Suppressor macrophage treated with lipopolysaccharide for 4 hours (primary cell): Measurements from ENCODE around the gene LMNTD2.
"Not testable (repeated sequence)": the region's sequence is repeated elsewhere in the genome, so short reads cannot be mapped to it uniquely, and the experiment has no call there.

ENCODE experiments used
- DNase-seq: peaks from one replicate; pipeline ENCODE4 v3.0.0-alpha.2; 2020

Gene LMNTD2

DNA sequence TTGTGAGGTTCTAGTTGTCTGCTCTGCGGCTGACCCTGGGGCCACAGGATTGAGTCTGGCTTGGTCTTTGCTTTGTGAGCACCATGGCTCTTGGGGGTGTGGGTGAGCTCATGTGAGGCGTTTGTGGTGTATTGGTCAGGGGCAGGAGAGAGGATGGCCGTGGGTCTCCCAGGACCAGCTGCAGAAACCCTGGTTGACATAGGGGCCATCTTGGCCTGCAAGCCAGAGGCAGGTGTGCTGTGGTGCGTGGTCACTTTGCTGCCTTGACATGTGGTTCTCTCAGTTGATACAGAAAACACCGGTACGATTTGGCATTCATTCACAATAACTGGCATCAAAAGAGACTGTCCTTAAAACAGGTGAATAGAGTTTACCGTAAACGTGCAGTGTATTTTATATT lies 27.0 kb upstream of the LMNTD2 start:
- DNase-seq, result no peak

DNA sequence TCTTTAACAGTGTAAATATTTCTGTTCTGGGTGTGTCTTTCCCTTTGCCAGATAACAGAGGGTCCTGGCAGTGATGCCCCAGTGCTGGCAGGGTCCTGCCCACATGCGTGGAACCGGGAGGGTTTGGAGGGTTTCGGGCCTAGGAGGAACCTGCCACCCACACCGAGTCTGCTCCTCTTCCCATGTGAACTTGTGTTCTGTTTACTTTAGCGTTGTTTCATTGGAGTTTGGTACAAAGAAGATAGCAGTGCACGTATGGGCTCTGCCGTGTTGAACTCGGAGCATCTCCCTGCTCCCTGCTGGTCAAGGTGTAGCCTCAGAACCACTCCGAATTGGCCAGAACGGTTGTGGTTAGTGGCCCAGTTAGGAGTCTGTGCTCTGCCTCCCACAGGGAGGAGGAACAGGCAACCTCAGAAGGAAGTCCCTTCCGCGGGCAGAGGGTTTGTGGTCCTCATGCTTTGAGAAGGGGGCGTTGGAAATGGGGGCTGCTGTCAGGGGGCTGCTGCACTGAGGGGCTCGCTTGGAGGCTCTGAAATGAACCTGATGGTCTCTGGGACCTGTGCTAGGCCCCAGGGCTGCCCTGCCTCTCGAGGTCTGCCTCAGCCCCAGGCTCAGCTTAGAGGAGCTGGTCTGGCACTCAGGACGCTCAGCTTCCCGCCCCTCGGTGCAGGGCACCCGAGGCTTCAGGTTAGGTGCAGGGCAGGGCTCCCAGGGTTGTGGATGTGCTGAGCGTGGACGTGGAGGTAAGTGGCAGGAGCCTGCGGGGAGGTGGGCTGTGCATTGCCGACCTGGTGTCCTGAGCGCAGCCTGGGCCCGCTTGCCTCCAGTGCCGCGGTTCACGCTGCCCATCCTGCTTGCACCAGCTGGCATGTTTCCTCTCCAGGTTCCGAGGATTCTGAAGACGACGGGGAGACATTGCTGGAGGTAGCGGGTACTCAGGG lies 26.1 kb upstream of the LMNTD2 start:
- DNase-seq, result no peak

DNA sequence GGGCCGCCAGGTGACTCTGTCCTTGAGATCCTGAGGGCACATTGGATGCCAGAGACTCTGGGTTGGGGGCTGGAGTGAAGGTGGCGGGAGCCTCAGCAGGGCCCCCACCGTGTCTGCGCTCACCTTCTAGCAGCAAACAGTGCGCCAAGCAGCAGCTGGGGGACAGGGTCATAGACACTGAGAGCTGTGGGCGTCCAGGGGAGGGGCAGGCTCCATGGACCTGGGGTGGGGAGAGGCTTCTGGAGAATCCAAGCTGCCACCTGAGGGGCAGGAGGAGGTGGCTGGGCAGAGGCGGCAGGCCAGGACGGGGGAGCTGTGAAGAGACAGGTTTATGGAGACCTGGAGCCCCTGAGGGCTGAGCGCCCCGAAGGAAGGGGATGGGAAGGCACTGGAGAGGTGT lies 23.7 kb upstream of the LMNTD2 start:
- no peak for DNase-seq

DNA sequence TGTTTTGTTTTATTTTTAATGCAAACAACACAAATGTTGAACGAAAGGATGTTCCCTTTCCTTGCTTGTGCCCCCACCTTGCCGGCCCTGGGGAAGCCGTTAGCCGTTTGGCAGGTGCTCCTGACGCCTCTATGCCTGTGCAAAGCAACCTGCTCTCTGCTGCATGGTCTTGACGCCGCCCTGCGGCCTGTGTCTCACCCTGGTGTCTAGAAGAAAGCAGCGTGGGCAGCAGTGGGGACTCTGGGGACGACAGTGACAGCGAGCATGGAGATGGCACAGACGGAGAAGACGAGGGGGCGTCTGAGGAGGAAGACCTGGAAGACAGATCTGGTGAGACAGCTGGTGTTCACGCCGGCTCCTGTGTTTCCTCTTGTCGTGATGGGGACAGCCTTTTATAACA lies 21.2 kb upstream of the LMNTD2 start:
- DNase-seq, result no peak

DNA sequence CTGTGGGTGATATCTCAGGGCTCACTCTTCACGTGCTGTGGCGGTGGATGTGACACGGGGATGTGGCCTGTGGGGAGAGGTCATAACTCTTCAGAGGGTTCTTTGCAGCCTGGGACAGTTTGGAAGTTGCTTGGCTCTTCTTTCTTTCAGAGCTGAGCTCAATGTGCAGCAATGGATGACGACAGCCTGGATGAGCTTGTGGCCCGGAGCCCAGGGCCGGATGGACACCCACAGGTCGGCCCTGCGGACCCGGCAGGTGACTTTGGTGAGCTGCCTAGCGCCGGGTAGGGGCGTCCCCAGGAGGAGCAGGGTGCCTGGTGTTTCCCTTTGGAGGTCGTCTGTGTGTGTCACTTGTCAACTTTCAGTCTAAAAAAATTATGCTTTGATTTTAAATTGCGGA lies 20.8 kb upstream of the LMNTD2 start:
- DNase-seq, result no peak

DNA sequence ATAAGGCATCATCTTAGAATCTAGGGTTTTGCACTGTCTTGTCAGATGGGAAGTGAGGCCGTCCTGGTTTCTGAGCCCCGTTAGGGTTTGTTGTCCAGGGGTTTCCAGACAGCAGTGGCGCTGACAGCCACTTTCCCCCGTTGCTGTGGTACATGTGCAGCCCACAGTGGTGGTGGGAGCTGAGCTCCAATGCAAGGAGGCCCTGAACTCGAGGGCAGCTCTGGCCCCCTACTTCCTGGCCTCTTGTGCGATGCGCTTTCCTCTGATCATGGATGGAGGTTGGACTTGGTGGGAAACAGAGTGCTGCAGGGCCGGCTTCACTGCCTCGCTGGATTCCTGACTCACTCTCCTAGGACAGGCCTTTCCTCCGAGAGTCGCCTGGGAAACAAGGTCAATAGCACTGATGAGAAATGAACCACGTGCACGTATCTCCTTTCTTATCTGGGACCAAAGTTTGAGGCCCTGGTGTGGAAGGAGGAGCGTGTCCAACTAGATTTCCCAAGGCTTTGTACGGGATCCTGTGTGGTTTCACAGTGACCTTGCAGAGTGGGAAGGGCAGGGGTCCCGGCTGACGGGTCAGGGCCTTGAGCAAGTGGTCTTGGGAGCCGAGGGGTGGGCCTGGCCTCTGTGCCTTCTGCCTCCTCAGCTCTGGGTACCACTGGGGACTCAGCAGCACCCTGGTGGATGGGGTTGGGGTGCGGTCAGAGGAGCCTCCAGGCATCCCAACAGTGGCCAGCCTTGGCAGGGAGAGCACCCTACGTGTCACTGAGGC lies 19.5 kb upstream of the LMNTD2 start:
- no peak for DNase-seq

DNA sequence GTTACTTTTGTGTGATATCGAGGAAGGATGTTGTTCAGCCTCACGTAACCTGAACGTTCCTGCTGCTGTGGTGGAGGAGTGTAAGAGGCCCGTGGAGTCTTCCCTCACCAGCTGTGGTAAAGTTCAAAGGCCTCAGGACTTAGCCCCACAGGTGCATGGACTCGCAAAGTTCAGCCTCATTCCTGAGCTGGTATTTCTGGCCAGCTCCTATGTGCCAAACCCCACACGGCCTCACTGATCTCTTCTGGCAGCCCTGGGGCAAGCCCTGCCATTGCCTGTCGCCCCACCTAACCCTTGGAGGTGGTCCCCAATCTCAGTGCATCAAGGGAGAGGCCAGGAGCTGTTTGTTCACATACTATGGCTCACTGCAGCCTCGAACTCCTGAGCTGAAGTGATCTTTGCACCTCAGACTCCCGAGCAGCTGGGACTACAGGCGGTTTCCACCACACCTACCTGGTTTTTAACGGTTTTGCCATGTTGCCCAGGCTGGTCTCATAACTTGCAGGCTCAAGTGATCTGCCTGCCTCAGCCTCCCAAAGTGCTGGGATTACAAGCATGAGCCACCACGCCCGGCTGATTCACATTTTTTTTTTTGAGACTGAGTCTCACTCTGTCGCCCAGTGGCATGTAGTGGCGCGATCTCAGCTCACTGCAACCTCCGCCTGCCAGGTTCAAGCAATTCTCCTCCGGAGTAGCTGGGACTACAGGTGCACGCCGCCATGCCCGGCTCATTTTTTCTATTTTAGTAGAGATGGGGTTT lies 17.9 kb upstream of the LMNTD2 start:
- DNase-seq, result no peak

DNA sequence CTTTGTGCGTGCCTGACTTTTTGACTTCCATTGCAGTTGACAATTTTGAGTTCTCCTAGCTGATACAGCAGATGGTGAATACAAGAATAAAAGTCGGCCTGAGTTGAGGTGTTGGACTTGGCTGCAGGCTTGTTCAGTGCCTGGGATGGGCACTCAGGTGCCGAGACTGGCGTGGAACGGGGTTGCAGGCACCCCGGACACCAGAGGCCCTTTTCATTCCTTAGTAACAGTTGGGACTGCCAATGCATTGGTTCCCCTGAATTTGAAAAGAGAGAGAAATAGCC lies 17.0 kb upstream of the LMNTD2 start:
- no peak for DNase-seq

DNA sequence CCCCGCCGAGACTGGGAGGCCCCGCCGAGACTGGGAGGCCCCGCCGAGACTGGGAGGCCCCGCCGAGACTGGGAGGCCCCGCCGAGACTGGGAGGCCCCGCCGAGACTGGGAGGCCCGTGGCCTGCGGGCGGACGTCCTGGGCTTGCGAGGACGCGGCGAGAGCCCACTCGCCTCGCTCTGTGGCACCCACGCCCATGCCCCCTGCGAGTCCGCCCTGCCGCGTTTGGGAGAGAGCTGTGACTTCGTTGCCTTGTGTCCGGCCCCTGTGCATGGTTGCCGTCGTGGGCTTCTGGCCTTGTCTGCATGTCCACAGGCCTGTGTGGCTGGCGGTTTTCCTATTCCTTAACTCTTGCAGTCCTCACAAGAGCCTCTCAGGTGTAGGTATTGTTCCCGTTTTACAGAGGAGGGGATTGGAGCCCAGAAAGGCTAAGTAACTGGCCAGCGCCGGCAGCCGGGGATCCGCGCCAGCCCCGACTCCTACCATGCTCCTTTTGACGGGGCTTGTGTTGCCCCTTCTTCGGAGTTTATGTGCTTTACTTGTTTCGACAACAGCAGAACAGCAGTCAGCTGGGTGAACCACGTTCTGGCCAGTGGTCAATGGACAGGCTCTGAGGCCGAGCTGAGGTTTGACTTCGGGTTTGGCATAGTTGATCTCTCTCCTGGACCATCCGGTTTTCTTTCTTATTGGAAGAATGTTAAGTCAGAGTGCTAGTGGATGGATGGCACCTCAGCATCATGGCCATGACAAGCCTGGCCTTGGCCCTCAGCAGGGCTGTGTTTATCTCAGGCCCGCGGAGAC lies 16.5 kb upstream of the LMNTD2 start:
- DNase-seq, result no peak

DNA sequence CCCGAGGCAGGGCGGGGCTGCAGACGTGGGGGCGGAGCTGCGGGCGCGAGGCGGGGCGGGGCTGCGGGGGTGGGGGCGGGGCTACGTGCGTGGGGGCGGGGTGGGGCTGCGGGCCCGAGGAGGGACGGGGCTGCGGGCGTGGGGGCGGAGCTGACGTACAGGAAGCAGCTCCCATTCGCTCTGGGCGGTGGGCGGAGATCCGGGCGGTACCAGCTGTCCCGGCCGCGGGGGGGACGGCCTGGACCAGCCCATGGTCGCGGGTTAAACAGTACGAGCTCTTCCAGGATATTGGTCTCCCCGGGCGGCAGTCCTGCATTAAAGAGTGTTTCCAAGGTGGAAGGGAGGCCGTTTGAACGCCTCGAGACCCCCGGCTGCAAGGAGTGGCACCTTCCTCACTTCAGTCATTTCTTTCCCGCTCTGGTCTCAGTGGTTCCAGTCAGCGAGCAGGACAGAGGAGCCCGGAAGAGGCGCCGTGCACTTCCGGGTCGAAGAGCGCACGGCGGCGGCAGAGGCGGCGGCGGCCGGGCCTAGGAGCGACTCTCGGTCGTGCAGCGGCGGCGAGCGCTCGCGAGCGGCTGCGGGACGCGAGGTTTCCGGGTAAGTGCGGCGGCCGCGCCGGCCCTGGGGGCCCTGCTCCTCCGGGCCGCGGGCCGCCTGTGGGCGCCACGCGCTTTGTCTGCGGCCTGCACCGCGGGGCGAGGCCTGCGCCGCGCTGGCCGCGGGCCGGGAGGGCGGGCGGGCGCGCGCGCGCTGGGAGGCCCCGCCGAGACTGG lies 15.6 kb upstream of the LMNTD2 start, which contains the start of gene PHRF1:
PHRF1 (plus strand) TSS at position 475 of the 773 bp plus-strand sequence. CDS start 5,043 bp downstream, outside the sequence.
- peak; percentile 97 for DNase-seq

DNA sequence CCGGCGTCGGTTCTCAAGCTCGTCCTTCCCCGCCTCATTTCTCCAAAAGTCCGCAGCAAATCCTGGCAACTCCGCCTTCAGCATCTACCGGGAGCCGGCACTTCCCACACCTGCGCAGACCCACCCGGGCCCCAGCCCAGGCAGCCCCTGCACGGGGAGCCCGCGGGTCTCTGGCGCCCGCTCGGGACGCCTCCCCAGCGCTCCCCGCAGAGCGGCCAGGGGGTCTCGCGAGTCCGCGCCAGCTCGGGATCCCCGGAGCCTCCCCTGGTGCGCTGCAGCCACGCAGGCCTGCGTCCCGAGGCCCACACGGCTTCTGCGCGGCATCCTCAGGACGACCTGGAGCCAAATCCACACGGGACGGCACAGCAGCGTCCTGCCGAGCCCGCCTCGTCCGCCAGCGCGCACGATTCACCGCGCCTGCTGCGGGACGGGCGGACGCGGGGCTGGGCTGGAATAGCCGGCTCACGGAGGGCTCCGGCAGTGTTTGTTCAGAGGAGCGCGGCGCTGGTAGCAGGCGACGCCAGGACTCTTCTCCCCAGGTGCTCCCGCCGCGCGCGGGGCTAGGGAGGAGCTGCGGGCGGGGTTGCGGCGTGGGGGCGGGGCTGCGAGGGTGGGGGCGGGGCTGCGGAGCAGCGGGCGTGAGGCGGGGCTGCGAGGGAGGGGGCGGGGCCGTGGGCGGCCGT lies 14.9 kb upstream of the LMNTD2 start:
- no peak for DNase-seq

DNA sequence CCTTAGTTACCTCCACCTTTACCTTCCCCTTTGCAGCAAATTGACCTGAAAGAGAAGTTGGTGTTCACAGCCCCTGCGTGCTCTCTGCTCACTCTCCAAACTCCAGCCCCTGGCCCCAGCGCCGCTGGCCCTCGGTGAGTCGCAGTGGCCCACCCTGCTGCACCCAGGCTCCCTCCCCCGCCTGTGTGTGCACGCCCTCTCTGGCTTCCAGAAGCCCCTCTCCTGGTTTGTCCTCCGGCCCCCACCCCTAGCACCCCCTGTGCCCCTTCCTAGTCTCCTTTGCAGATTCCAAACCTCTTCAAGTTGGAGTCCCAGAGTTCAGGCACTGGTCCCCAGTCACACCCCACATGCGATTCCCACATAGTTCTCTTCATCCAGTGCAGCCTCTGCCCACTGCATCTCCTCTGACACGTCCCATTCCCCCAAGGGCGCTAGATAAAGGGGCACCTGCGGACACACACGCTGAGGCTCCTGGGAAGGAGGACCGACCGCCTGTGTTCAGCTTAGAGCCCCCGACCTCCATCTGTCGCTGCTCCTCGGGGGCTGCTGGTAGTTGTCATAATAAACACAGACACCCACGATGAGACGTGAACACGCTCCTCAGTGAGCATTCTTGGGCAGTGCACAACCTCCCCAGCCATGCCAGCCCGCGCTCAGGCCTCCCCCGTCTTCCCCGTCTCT lies 14.2 kb upstream of the LMNTD2 start:
- DNase-seq, result no peak

DNA sequence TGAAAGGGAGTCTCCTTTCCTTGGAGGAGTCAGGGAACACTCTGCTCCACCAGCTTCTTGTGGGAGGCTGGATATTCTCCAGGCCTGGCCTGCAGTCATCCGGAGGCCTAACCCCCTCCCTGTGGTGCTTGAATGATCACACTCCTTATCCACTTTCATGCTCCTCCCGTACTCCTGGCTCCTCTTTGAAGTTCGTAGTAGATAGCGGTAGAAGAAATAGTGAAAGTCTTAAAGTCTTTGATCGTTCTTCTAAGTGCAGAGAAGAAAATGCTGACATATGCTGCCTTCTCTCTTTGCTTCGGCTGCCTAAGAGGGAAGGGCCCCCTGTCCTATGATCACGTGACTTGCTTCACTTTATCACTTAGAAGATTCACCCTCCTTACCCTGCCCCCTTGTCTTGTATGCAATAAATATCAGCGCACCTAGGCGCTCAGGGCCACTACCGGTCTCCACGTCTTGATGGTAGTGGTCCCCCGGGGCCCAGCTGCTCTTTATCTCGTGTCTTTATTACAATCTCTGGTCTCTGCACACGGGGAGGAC lies 13.6 kb upstream of the LMNTD2 start:
- not testable (repeated sequence) for DNase-seq

DNA sequence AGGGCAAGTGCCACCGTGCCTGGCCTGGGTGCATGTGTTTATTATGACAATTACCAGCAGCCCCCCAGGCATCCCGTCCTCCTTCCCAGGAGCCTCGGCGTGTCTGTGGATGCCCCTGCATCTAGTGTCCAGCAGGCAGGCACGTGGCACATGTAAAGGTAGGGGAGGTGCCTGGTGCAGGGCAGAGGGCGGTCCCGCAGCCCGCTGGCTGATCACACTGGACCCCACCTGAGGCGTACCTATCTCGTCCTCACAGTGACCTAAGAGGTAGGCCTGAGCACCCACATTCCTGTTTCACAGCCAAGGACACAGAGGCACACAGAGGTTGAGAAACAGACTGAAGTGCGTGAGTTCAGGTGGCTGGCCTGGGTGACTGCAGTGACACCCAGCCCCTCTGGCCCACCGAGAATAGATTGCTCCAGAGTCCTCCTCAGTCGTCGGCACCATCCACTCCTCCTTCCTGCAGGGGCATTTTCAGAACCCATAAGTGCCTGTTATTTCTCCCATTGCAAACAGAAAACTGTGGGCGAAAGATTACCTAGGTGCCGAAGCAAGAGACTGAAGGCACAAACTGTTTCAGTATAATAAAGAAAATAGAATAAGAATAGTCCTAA lies 12.7 kb upstream of the LMNTD2 start:
- DNase-seq, result no peak

DNA sequence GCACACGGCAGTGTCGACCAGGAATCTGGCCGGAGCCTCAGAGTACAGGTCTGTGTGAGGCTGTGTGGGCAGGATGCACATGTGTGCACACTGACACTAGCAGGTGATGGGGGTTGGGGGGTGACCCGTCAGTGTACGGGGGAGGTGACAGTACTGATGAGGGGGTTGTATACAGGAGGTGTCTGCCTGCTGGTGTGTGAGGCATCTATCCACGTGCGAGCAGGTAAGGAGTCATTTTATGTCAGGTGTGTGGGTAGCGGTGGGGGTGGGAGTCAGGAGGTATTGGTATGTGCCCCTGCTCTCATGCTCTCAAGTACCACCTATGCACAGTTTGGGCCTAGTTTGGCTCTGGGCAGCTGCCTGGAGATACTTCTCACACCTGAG lies 11.3 kb upstream of the LMNTD2 start:
- no peak for DNase-seq

DNA sequence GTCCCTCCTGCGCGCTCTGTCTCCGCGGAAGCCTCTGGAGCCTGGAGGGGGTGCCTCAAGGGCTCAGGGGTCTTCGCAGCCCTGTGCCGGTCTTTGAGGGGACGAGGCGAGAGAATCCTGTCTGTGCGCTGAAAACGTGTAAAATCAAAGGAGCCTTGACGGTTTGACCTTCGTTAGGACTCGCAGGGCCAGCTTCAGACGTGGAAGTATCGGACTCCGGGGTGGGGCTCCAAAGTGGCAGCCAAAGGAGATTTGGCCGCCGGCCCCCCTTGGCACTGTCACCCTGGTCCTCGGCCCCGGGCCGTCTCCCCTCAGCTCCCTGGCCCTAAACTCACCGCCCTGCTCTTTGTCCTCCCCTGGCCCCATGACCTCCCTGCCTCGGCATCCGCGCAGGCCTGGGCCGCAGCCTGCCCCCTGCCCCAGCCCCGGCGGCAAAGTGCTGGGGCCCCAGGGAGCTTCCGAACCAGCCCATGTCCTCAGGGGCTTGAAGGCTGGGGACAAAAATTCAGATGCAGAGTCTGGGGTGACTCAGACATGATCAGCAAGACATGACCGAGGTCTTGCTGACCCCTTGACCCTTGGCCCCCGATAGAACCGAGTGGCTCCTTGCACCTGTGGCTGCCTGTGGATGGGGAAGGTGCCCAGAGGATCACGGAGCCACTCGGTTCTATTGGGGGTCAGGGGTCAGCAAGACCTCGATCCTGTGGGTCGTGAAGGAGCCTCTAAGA lies 8.8 kb upstream of the LMNTD2 start:
- DNase-seq, result no peak

DNA sequence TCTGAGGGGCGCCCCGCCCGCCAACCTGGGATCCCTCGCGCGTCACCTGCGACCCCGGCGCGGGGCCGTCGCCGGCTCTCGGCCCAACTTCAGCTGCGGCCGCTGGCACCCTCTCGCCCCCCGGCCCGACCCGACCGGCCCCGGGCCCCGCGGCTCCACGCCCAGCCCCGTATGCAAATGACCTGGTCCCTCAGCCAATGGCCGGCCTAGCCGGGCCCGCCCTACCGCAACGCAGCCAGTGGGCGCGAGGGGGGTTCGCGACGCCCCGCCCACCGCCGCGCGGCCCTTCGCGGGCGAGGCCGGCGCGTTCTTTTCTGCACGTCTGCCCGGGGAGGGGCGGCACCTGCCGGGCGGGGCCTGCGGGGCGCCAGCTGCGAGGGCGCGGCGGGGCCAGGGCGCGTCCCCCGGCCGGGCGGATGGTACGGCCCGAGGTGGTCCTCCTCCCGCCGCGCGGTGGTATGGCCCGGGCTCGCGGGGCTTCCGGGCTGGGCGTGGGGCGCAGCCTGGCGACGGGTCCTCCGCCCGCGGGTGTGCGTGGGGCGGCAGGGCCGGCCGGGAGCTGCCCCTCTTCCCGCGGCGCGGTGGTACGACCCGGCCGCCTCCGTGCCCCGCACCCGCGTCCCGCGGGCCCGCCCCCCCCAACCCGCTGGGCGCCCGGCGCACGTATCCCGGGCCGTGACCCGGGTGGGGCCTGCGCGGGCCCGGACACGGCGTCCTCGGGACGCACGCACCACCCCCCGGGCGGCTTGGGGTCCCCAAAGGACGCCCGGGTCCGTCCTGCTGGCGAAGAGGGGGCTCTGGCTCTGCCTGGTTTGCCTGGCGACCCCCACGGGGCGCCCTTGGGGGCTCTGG lies 8.0 kb upstream of the LMNTD2 start:
- DNase-seq, result peak; percentile 99

DNA sequence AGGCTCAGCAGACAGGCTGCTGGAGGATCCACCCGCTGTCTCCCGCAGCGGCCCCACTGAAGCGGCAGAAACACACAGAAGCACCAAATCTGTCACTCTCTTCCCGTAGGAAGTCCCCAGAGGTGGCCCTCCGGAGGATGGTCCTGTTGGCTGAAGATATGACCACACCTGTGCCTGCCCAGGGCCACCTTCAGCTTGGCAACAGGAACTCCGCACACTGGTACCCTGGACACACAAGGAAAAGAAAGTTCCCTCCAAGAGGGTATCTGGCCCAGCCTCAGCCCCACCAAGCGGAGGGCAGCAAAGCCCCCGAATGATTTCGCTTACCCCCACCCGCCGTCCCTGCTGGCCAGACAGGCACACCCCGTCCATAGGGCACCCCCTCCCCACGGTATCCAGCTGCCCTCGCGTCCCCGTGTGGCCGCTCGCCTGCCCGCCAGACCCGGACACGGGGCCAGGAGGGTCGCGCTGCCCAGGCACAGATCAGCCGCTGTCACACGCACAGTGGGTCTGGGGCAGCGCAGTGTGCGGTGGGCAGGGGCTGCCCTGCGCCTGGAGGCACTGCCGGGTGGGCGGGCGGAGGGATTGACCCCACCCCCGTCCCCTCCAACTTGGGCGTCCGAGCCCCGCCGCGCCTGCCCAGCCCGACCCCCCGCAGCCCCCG lies 7.2 kb upstream of the LMNTD2 start:
- DNase-seq, result no peak
